GM21825 (cell line): ENCODE results near the gene WNT5B.
"Not testable (repeated sequence)": the region's sequence is repeated elsewhere in the genome, so short reads cannot be mapped to it uniquely, and the experiment has no call there.

Experiments used
- ATAC-seq: cut with Tn5 transposase; IDR thresholded peaks from one replicate; pipeline ENCODE4 v1.9.1; 2021; ENCODE audit warnings: mild to moderate bottlenecking, moderate library complexity; ENCODE audit not compliant: unreplicated experiment

Gene WNT5B

DNA sequence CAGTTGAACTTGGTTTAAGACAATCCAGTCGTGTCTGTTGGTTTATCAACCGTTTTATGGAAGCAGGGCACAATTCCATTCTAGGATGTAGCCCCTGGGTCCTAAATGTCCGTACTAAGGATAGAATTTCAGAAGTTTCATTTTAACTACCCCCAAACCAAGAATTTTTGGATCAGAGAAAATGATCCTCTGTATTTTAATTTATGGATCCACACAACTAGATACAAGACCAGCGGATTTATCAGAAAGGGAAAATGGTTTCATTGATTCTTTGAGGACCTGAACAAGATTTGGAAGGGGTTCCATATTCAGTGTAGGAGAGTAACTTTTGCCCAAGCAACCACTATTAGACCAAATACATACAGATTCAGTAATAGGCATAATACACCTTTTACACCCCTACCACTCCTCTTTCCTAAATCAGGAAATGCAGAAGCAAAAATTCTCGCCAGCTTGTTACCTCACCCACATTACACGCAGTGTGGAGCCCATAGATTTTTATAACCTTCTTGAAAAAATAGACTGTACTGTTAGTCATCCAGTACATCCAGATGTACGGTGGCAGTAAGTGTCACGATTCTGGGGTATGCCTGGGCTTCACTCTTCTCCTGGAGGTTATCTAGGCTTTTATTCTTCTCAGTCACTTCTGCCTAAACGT is 33.2 kb upstream of the WNT5B start:
- ATAC-seq, result no peak

DNA sequence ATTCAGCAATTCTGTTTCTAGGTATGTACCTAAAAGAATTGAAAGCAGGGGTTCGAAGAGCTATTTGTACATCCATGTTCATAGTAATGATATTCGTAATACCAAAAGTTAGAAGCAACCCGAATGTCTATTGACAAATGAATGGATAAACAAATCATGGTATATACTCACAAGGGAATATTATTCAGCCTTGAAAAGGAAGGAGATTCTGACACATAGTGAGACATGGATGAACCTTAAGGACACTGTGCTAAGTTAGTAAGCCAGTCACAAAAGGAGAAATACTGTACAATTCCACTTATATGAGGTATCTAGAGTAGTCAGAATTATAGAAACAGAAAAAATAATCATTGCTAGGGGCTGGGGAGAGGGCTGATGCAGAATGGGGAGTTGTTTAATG is 30.3 kb upstream of the WNT5B start:
- ATAC-seq, result no peak

- not testable (repeated sequence) for ATAC-seq
These were observed 26.3 kb upstream of the WNT5B start for GRCh38 chr12:1602706-1603105.

DNA sequence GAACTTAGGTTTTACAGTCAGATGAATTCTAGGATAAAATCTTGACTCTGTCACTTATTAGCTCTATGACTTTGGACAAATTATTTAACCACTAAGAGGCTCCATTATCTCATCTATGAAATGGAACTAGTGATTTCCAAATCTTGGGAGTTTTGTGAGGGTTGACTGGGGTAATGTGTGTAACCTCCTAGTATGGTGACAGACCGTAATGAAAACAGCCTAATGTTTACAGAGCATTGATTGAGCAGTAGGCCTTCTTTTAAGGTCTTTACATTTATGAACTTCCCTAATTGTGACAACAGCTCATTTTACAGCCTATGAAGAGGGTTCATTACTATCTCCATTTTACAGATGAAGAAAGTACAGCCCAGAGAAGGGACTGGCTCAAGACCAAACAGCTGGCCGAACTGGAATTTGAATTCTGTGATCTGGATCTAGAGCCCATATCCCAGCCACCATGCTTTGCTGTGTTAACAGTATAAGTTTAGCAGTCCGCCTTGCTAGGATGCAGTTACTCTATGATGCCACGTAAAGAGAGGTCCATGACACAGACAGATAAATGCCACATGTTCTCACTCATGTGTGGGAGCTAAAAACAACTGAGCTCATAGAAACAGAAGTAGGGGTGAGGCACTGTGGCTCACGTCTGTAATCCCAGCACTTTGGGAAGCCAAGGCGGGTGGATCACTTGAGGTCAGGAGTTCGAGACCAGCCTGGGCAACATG is 25.6 kb upstream of the WNT5B start:
- no peak for ATAC-seq

DNA sequence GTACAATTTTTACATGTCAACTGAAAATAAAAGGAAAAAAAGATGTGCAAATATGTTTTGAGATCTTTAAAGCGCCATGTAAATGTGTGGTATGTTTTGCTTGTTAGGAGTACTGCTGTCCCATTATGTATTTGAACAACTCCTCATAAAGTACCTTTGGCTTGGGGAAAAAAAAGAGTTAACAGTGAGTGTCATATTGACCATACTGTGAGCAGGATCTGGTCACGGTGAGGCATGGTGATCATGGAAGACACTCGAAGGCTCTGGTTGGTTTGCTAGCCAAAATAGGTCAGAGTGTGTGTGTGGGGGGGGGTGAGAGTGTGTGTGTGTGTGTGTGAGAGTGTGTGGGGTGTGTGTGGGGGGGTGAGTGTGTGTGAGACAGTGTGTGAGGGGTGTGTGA is 24.6 kb upstream of the WNT5B start:
- ATAC-seq, result no peak

GRCh38 chr12:1605129-1606020 is 23.7 kb upstream of the WNT5B start:
- peak; percentile 44 for ATAC-seq

GRCh38 chr12:1606021-1606622 is 22.9 kb upstream of the WNT5B start:
- ATAC-seq, result peak; percentile 50

DNA sequence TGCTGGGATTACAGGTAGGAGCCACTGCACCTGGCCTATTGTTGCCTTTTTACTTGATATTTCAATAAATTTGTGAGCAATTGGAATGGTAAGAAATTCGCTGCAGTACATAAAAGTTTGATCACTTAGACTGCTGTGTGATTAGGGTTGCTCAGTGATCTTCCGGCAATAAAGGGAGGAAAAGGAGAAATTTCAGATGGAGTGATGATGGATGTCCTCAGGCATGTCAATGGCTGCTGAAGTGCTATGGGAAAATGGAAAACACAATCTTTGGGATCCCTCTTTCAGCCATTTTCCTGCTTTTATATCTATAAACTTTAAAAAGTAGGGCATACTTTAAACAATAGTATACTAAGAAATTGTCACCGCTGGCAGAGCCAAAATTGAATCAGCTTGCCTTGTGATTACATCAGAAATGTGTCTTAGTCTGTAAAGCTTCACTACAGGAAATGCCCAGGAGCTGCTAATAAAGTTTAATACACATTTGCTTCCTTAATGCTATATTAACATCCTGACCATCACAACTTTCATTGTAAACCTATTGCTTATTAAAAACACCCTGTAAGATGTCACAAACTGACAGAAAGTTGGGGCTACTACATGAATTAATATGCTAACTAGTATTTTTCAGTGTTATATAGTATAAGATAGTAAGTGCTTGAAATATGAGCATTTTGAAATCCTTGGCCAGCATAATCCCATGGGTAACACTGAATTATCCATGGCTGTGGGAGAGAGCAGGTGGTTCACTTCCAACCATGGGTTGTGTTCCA is 20.9 kb upstream of the WNT5B start:
- no peak for ATAC-seq

DNA sequence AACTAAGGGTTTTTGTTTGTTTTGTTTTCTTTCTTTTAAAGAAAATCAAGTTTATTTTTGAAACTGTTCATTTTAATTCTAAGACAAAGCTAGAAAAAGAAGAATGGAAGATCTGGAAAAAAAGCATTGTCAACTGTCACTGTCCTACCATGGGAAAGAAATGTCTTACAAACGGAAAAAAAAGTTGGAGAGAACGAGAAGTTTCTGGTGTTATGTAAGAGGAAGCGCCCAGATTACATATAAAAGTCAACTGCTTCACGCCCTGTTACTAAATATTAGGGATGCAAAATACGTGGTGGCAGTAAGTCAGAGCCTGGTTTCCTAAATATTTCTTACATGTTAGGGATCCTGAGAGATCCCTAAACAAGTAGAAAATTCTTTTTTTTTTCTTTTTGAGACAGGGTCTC is 20.3 kb upstream of the WNT5B start:
- ATAC-seq, result no peak

GRCh38 chr12:1610072-1610643 is 18.9 kb upstream of the WNT5B start:
- ATAC-seq, result no peak

DNA sequence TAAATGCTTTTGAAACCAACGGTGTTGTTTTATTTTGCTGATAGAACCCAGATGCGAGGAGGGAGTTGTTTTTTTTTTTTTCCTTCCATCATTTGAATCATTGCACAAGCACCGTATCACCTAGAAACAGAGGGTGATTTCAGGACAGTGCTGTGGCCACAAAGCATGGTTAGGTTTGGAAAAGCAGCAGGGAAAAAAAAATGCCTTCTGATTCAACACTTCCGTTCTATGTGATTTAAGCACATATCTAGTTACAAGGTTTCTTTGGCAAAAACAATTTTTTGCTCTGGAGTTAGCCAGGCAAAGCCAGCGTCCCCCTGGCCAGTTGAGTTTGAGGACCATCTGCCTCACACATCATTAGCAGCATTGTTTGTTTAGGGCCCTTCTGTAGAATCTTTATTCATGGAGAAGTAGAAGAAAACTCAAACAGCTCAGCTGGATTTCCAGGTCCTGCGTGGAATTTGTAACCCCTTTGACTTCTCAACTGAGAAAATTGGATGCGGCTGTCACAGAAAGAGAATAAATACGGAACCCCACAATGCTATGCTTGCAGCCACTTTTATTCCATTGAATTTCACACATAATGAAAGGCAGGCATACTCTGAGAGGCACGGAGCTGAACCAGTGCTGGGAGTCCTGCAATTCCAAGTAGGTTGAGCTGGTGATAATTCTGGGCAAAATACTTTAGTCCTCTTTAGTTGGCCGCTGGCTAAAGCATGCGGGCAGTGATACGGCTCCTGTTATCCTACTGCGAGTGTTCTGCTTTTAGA is 17.0 kb upstream of the WNT5B start:
- no peak for ATAC-seq

GRCh38 chr12:1613860-1614259 is 15.2 kb upstream of the WNT5B start:
- no peak for ATAC-seq

GRCh38 chr12:1614360-1614759 is 14.7 kb upstream of the WNT5B start:
- no peak for ATAC-seq

GRCh38 chr12:1616233-1617066 is 12.6 kb upstream of the WNT5B start:
- no peak for ATAC-seq

DNA sequence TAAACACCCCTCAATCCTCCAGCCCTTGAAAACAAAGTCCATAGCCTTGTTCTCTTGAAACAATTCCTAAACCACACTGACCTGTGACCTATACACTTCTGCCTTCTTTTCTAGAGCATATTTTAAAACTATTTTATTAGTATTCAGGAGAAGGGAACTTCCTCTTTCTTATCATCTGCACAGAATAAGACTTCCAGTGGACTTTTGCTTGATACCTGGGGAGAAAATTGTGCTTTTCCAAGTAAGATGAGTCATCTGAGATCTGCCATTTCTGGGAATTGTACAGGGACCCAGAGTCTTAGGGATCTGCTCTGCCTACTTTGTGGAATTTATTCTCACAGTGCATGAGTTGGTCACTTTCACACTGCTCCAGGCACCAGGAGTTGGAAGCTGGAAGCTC is 10.5 kb upstream of the WNT5B start:
- no peak for ATAC-seq

DNA sequence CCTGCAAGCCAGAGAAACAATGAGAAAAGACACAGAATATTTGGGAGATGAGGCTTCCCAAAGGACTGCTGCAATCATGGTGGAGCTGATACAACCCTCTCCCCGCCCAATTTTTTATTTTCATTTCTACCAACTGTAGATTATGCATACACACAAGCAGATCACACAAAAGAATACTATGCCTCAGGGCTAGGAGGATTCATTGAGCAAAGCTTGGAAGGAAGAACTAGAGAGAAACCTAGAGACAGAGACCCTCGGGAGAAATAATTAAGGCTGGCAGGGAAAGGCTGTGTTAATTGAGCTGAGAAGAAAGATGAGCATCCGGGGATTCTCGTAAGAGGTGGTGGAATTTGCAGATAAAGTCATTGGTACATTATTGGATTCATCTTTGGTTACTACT is 9.9 kb upstream of the WNT5B start:
- ATAC-seq, result no peak

GRCh38 chr12:1619587-1619986 is 9.4 kb upstream of the WNT5B start:
- ATAC-seq, result no peak

- ATAC-seq, result no peak
These were observed 8.9 kb upstream of the WNT5B start for GRCh38 chr12:1620092-1620491.

GRCh38 chr12:1622406-1622805 is 6.6 kb upstream of the WNT5B start:
- ATAC-seq, result no peak
